Nephron (organoid): ENCODE measurements around the gene RBM45.
"Not testable (repeated sequence)": the region's sequence is repeated elsewhere in the genome, so short reads cannot be mapped to it uniquely, and the experiment has no call there.

Experiments
- H3K27ac Mint-ChIP-seq, 3 experiments: 2 replicates each; pipeline ENCODE4 v1.8.0; 2020; ENCODE audit warnings: mixed read lengths in 3 of 3, mild to moderate bottlenecking in 2 of 3, moderate library complexity in 1 of 3
- H3K27me3 Mint-ChIP-seq: 2 replicates; pipeline ENCODE4 v1.8.0; 2021; ENCODE audit warnings: low read depth, mild to moderate bottlenecking, moderate library complexity, mixed read lengths
- H3K36me3 Mint-ChIP-seq: 2 replicates; pipeline ENCODE4 v1.8.0; 2020; ENCODE audit warnings: low read depth, mixed read lengths
- H3K4me1 Mint-ChIP-seq: 2 replicates; pipeline ENCODE4 v1.8.0; 2020; ENCODE audit warnings: mixed read lengths
- H3K4me3 Mint-ChIP-seq, 3 experiments: 2 replicates each; pipeline ENCODE4 v1.8.0; 2020; ENCODE audit warnings: mild to moderate bottlenecking in 3 of 3, mixed read lengths in 3 of 3, moderate library complexity in 2 of 3
- H3K9me3 Mint-ChIP-seq: 2 replicates; pipeline ENCODE4 v1.8.0; 2020; ENCODE audit warnings: mixed read lengths
- CTCF ChIP-seq, 3 experiments: fragments of 200-600 bp; sonication (generic); IDR thresholded peaks; one replicate each; pipeline ENCODE4 v1.5.0; 2021; ENCODE audit warnings: antibody characterized with exemption in 3 of 3; ENCODE audit not compliant: unreplicated experiment in 3 of 3

RBM45 gene

DNA sequence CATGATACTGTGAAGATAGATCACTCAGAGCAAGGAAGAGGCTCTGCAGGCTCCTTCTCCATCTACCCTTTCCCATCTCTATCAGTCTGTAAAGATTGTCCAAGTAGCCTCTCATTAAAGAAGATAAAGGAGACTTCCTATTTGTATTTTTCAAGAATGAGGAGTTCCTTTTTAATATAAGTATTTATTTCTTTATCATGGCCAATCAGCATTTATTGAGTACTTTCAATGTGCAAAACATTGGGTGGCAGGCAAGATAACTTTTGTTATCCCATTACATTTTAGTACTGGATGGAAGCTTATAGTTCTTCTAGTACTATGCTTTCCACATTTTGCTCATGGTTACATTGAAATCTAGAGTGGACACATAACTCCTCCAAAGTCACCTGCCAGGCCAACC lies 36.1 kb upstream of the RBM45 start:
- Mint-ChIP-seq H3K4me1 (no peaks in the 10 kb centered on the region), H3K4me3 (no peak overlapping the region), H3K27me3 (peaks cover 36% of the 10 kb centered on the region), H3K27ac (no peak overlapping the region), H3K9me3 (peaks cover 5% of the 10 kb centered on the region), H3K36me3 (no peaks in the 10 kb centered on the region)
- TF ChIP-seq CTCF (IDR thresholded peaks at IDR 0.05; ENCODE audit: unreplicated experiment in 3 of 3) = no peak

- not testable (repeated sequence) for H3K4me1 Mint-ChIP-seq, H3K36me3 Mint-ChIP-seq, H3K27me3 Mint-ChIP-seq, H3K27ac Mint-ChIP-seq, H3K9me3 Mint-ChIP-seq, H3K4me3 Mint-ChIP-seq
Measured at GRCh38 chr2:178079279-178079678, 33.0 kb upstream of the RBM45 start.

GRCh38 chr2:178082408-178083045 lies 29.7 kb upstream of the RBM45 start:
- TF ChIP-seq CTCF (IDR thresholded peaks at IDR 0.05; ENCODE audit: unreplicated experiment in 3 of 3) = no peak
- Mint-ChIP-seq H3K27me3 (peaks cover 9% of the 10 kb centered on the region), H3K27ac (no peak overlapping the region), H3K4me3 (no peak overlapping the region), H3K4me1 (no peaks in the 10 kb centered on the region), H3K9me3 (peaks cover 5% of the 10 kb centered on the region), H3K36me3 (no peaks in the 10 kb centered on the region)

- H3K4me1 Mint-ChIP-seq = no peaks in the 10 kb centered on the region
- H3K27ac Mint-ChIP-seq = no peak overlapping the region
- H3K9me3 Mint-ChIP-seq = peaks cover 5% of the 10 kb centered on the region
- peaks cover 4% of the 10 kb centered on the region for H3K27me3 Mint-ChIP-seq
- H3K4me3 Mint-ChIP-seq = no peak overlapping the region
- no peak for TF ChIP-seq CTCF (IDR thresholded peaks at IDR 0.05; ENCODE audit: unreplicated experiment in 3 of 3)
- H3K36me3 Mint-ChIP-seq = no peaks in the 10 kb centered on the region
Measured at GRCh38 chr2:178084273-178084672, 28.0 kb upstream of the RBM45 start.

- H3K27ac Mint-ChIP-seq = no peak overlapping the region
- no peaks in the 10 kb centered on the region for H3K9me3 Mint-ChIP-seq
- H3K4me3 Mint-ChIP-seq = no peak overlapping the region
- TF ChIP-seq CTCF (IDR thresholded peaks at IDR 0.05; ENCODE audit: unreplicated experiment in 3 of 3) = no peak
- no peaks in the 10 kb centered on the region for H3K36me3 Mint-ChIP-seq
- no peaks in the 10 kb centered on the region for H3K4me1 Mint-ChIP-seq
- H3K27me3 Mint-ChIP-seq = peaks cover 4% of the 10 kb centered on the region
Measured at GRCh38 chr2:178088774-178089270, 23.4 kb upstream of the RBM45 start.

- no peaks in the 10 kb centered on the region for H3K36me3 Mint-ChIP-seq
Measured at GRCh38 chr2:178093471-178093870, 18.8 kb upstream of the RBM45 start.

More at GRCh38 chr2:178093471-178093870, 18.8 kb upstream of the RBM45 start:
- Mint-ChIP-seq H3K9me3 (peaks cover 5% of the 10 kb centered on the region), H3K27me3 (peaks cover 6% of the 10 kb centered on the region), H3K4me3 (no peak overlapping the region), H3K4me1 (no peaks in the 10 kb centered on the region), H3K27ac (no peak overlapping the region)
- no peak for TF ChIP-seq CTCF (IDR thresholded peaks at IDR 0.05; ENCODE audit: unreplicated experiment in 3 of 3)
